ENCODE results near the gene PLD3.

DNA sequence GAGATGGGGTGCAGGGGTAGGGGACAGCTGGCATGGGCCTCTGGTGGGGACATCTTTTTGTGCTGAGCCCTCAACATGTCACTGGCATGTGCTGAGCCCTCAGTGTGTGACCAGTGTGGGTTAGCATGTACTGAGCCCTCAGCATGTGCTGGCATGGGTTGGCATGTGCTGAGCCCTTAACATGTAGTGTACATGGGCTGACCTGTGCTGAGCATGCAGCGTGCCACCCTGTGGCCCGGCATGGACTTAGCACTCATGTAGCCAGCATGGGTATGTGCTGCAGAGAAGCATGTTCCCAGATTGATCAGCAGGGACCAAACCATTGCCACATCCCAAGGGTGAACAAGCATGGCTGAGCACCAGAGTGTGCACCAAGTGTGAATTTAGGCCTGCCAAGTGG is 30.0 kb downstream of the PLD3 start:
- TF ChIP-seq, protein P1, sequence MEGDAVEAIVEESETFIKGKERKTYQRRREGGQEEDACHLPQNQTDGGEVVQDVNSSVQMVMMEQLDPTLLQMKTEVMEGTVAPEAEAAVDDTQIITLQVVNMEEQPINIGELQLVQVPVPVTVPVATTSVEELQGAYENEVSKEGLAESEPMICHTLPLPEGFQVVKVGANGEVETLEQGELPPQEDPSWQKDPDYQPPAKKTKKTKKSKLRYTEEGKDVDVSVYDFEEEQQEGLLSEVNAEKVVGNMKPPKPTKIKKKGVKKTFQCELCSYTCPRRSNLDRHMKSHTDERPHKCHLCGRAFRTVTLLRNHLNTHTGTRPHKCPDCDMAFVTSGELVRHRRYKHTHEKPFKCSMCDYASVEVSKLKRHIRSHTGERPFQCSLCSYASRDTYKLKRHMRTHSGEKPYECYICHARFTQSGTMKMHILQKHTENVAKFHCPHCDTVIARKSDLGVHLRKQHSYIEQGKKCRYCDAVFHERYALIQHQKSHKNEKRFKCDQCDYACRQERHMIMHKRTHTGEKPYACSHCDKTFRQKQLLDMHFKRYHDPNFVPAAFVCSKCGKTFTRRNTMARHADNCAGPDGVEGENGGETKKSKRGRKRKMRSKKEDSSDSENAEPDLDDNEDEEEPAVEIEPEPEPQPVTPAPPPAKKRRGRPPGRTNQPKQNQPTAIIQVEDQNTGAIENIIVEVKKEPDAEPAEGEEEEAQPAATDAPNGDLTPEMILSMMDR (conservative IDR thresholded peaks at IDR 0.05; ENCODE audit: low read depth, low read length), result no peak
- no peak for TF ChIP-seq EZH2 (IDR thresholded peaks at IDR 0.05; ENCODE audit: borderline replicate concordance, low read depth, low read length, poor library complexity, severe bottlenecking)
